Keratinocyte (primary cell): ENCODE results near the gene HOMER1.

Experiments
- EZH2 ChIP-seq: IDR thresholded peaks from one replicate; pipeline ENCODE4 v1.6.1; 2012; ENCODE audit warnings: inconsistent platforms, mild to moderate bottlenecking, low read length, moderate library complexity
- TF ChIP-seq, protein P1 (sequence below), 3 experiments: IDR thresholded peaks in 1 of 3; conservative IDR thresholded peaks in 1 of 3; optimal IDR thresholded peaks in 1 of 3; 2 replicates in 2 of 3; 3 replicates in 1 of 3; pipeline versions ENCODE3 to v1.5.1; 2011; ENCODE audit warnings: low read length in 3 of 3, mild to moderate bottlenecking in 3 of 3, moderate library complexity in 2 of 3, control low read depth in 1 of 3, inconsistent platforms in 1 of 3; ENCODE audit not compliant: insufficient read depth in 2 of 3; ENCODE audit errors: extremely low read depth in 1 of 3

DNA sequence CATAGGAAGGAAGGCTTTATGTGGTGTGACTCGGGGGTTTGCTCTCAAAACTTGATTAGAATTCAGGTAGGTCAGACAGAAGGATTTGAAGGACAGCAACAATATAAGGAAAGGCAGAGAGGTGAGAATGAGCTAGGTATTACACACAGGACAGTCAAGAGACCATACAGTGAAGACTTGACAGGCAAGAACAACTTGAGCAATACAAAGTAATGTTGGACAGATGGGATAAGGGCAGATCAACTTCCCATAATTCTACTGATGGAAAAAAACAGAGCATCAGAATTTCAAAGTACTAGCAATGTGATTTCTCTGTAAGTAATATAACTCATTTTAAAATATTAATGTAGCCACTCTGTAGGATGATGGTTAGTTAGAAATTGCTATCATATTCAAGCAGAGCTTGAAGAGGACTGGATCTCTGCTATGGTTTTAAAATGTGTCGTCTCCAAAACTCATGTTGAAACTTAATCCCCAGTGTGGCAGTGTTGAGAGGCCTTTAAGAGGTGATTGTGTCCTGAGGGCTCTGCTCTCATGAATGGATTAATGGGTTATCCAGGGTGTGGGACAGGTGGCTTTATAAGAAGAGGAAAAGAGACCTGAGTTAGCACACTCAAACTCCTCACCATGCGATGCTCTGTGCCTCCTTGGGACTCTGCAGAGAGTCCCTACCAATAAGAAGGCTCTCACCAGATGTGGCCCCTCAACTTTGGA lies 22.4 kb upstream of the HOMER1 start:
- TF ChIP-seq, protein P1, sequence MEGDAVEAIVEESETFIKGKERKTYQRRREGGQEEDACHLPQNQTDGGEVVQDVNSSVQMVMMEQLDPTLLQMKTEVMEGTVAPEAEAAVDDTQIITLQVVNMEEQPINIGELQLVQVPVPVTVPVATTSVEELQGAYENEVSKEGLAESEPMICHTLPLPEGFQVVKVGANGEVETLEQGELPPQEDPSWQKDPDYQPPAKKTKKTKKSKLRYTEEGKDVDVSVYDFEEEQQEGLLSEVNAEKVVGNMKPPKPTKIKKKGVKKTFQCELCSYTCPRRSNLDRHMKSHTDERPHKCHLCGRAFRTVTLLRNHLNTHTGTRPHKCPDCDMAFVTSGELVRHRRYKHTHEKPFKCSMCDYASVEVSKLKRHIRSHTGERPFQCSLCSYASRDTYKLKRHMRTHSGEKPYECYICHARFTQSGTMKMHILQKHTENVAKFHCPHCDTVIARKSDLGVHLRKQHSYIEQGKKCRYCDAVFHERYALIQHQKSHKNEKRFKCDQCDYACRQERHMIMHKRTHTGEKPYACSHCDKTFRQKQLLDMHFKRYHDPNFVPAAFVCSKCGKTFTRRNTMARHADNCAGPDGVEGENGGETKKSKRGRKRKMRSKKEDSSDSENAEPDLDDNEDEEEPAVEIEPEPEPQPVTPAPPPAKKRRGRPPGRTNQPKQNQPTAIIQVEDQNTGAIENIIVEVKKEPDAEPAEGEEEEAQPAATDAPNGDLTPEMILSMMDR (optimal IDR thresholded peaks at IDR 0.05 in 1 of 3, IDR thresholded peaks at IDR 0.05 in 1 of 3, conservative IDR thresholded peaks at IDR 0.05 in 1 of 3; ENCODE audit: extremely low read depth in 1 of 3, insufficient read depth in 2 of 3, low read length in 3 of 3): no peak
- no peak for TF ChIP-seq EZH2
